ENCODE results near the gene GSDME. TPM values are rescaled to one million over a fixed set of nuclear protein-coding genes. Genes with fewer than 3 reads are reported as not detected.
A peak's percentile ranks its signal among the peaks of the same experiment; 100 is the strongest.

Gene GSDME
- total RNA-seq, 4 donors from 2014 or later, result 5.3 to 15.7 (median 10.6) TPM

GRCh38 chr7:24717247-24717622, 40.0 kb downstream of the GSDME start:
- no peaks in the 10 kb centered on the region for H3K4me1 ChIP-seq
- WGBS, 2 donors, result 90 to 93% methylated on average over 14 of the region's 14 CpGs
- H3K27me3 ChIP-seq, result no peaks in the 10 kb centered on the region
- H3K4me3 ChIP-seq, result no peak overlapping the region
- TF ChIP-seq POLR2A (IDR thresholded peaks at IDR 0.05) (no peak), CTCF (IDR thresholded peaks at IDR 0.05) (no peak), EP300 (IDR thresholded peaks at IDR 0.05) (no peak)
- H3K36me3 ChIP-seq, result peaks cover 0 to 29% (median 0%) of the 10 kb centered on the region in 3 donors
- H3K27ac ChIP-seq, result no peak overlapping the region
- H3K9me3 ChIP-seq, result no peaks in the 10 kb centered on the region
- no peak for DNase-seq (ENCODE audit: low spot score in 2 of 2)

- no peak overlapping the region for H3K27ac ChIP-seq
- no peak for DNase-seq (ENCODE audit: low spot score in 2 of 2)
- H3K36me3 ChIP-seq, result peaks cover 0 to 29% (median 0%) of the 10 kb centered on the region in 3 donors
- H3K4me3 ChIP-seq, result no peak overlapping the region
- H3K27me3 ChIP-seq, result no peaks in the 10 kb centered on the region
- H3K9me3 ChIP-seq, result no peaks in the 10 kb centered on the region
- no peak for TF ChIP-seq POLR2A (IDR thresholded peaks at IDR 0.05)
- 91 to 93% methylated on average over 9 of the region's 9 CpGs for WGBS, 2 donors
- no peaks in the 10 kb centered on the region for H3K4me1 ChIP-seq
Measured at GRCh38 chr7:24716480-24717246, 40.6 kb downstream of the GSDME start.

- Histone ChIP-seq H3K27ac (no peak overlapping the region), H3K36me3 (peaks cover 0 to 29% (median 0%) of the 10 kb centered on the region in 3 donors), H3K27me3 (no peaks in the 10 kb centered on the region), H3K9me3 (no peaks in the 10 kb centered on the region), H3K4me1 (no peaks in the 10 kb centered on the region), H3K4me3 (no peak overlapping the region)
- 54 to 61% methylated on average over 14 to 16 of the region's 16 CpGs for WGBS, 2 donors
- DNase-seq (ENCODE audit: low spot score in 2 of 2), result no peak
- TF ChIP-seq CTCF (IDR thresholded peaks at IDR 0.05) (peak in 3 of 5 experiments; percentile 24 to 38 (median 27)), EP300 (IDR thresholded peaks at IDR 0.05) (no peak), POLR2A (IDR thresholded peaks at IDR 0.05) (no peak)
Measured at GRCh38 chr7:24715661-24716479, 41.4 kb downstream of the GSDME start.

GRCh38 chr7:24715171-24715570, 42.1 kb downstream of the GSDME start:
- TF ChIP-seq EP300 (IDR thresholded peaks at IDR 0.05), result no peak
- TF ChIP-seq CTCF (IDR thresholded peaks at IDR 0.05), result no peak
- no peak for TF ChIP-seq POLR2A (IDR thresholded peaks at IDR 0.05)
- DNase-seq (ENCODE audit: low spot score in 2 of 2), result no peak
- WGBS, 2 donors, result 93 to 100% methylated on average over 2 of the region's 2 CpGs
- H3K36me3 ChIP-seq, result peaks cover 0 to 29% (median 0%) of the 10 kb centered on the region in 3 donors
- H3K9me3 ChIP-seq, result no peaks in the 10 kb centered on the region
- H3K4me3 ChIP-seq, result no peak overlapping the region
- H3K27me3 ChIP-seq, result no peaks in the 10 kb centered on the region
- H3K27ac ChIP-seq, result no peak overlapping the region
- H3K4me1 ChIP-seq, result no peaks in the 10 kb centered on the region

- H3K36me3 ChIP-seq, result peaks cover 0 to 29% (median 0%) of the 10 kb centered on the region in 3 donors
- no peak overlapping the region for H3K27ac ChIP-seq
- TF ChIP-seq CTCF (IDR thresholded peaks at IDR 0.05) (no peak), POLR2A (IDR thresholded peaks at IDR 0.05) (no peak), EP300 (IDR thresholded peaks at IDR 0.05) (no peak)
- WGBS, 2 donors, result 92 to 94% methylated on average over 8 of the region's 8 CpGs
- no peak overlapping the region for H3K4me3 ChIP-seq
- H3K27me3 ChIP-seq, result no peaks in the 10 kb centered on the region
- no peaks in the 10 kb centered on the region for H3K4me1 ChIP-seq
- DNase-seq (ENCODE audit: low spot score in 2 of 2), result no peak
- H3K9me3 ChIP-seq, result no peaks in the 10 kb centered on the region
Measured at GRCh38 chr7:24714676-24715010, 42.6 kb downstream of the GSDME start.
